Measurements from ENCODE around the gene PIAS1.
"Not testable (repeated sequence)": the region's sequence is repeated elsewhere in the genome, so short reads cannot be mapped to it uniquely, and the experiment has no call there.

The PIAS1 gene

GRCh38 chr15:68034719-68035293 is 19.3 kb upstream of the PIAS1 start:
- DNase-seq (ENCODE audit: low spot score): no peak

DNA sequence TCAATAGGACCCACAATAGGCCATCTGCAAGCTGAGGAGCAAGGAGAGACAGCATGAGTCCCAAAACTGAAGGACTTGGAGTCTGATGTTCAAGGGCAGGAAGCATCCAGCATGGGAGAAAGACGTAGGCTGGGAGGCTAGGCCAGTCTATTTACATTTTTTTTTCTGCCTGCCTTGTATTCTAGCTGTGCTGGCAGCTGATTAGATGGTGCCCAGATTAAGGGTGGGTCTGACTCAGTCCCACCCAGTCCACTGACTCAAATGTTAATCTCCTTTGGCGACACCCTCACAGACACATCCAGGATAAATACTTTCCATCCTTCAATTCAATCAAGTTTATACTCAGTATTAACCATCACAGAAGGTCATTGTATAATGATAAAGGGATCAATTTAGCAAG is 15.9 kb upstream of the PIAS1 start:
- DNase-seq (ENCODE audit: low spot score): no peak

DNA sequence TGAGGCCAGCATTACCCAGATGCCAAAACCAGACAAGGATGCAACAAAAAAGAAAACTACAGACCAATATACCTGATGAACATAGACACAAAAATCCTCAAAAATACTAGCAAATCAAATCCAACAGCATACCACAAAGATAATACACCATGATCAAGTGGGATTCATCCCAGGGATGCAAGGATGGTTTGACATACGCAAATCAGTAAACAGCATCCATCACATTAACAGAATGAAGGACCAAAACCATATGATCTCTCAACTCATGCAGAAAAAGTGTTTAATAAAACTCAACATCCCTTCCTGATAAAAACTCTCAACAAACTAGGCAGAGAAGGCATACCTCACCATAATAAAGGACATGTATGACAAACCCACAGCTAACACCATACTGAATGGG is 14.0 kb upstream of the PIAS1 start:
- no peak for DNase-seq (ENCODE audit: low spot score)

DNA sequence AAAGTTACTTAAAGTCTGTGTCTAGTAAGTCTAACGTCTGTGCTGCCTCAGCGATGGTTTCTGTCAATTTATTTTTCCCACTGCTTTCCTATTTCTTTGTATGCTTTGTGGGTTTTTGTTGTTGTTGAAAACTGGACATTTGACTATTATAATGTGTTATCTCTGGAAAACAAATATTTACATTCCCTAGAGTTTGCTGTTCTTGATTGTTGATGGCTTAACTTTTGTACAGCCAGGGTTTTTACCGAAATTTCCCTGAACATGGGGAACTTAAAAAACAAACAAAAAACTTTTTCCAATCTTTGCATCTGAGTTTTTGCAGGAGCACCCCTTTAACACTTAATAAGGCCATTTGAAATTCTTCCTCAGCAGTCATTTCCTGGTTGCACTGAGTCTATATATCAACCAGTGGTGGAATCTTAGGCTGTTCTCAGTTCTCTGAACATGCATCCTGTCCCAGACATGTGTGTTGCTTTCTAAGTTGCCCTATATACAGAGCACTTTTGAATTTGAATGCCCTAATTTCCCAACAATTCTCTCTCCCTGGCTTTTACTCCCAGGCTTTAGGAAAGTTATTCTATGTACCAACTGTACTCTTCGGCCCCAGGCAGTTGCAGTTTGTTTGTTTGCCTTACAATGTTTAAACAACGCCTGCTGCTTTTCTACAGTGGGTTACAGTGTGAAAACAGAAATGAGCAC is 11.8 kb upstream of the PIAS1 start:
- no peak for DNase-seq (ENCODE audit: low spot score)

- no peak for DNase-seq (ENCODE audit: low spot score)
These were observed 11.3 kb upstream of the PIAS1 start for GRCh38 chr15:68042855-68043222.

DNA sequence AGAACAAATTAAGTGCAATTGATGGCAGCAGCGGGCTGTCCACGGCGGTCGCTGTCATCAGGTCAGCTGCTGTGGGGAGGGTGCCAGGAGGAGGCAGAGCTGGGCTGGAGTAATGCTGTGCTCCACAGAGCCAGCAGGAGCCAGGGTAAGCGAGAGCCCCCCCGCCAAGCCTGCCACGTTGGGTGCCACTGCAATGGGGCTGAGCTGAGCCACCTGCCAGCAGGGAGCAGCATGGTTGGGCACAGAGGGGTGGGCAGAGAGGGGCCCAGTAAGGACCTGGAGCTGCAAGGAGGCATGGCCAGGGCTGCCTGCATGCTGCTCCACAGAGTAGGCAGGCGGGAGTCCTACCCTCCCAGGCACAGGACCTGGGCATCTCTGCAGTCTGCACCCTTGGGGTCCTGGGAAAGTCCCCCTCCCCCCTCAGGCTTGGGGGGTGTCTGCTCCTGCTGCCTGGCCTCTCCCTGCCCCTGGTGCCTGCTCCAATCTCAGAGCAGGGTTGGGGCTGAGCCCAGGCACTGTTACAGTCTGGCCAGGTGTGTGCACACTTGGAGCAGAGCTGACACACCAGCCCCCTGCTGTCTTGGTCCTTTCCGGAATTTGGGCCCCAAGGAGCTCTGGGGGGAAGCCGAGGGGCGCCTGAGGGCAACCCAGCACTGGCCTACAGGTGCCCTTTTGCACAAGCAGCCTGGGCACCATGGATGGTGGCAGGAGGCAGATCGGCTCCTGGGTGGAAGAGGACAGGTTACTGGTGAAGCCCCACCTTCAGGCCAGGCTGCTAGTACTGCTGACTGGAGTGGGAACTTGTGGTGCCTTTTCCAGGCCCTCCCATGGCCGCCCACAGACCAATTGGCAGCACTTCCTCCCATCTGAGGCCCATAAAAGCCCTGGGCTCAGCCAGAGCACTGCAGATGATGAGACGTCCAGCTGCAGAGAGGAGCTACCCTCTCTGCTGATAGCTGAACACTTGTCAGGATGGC is 8.5 kb upstream of the PIAS1 start:
- no peak for DNase-seq (ENCODE audit: low spot score)

- DNase-seq (ENCODE audit: low spot score): no peak
These were observed 6.3 kb upstream of the PIAS1 start for GRCh38 chr15:68047826-68048225.

GRCh38 chr15:68051109-68051508 is 3.0 kb upstream of the PIAS1 start:
- no peak for DNase-seq (ENCODE audit: low spot score)

GRCh38 chr15:68051907-68052306 is 2.2 kb upstream of the PIAS1 start:
- no peak for DNase-seq (ENCODE audit: low spot score)

GRCh38 chr15:68052431-68052830 is 1.7 kb upstream of the PIAS1 start:
- DNase-seq (ENCODE audit: low spot score): no peak

GRCh38 chr15:68053001-68053400 is 1.1 kb upstream of the PIAS1 start:
- no peak for DNase-seq (ENCODE audit: low spot score)

DNA sequence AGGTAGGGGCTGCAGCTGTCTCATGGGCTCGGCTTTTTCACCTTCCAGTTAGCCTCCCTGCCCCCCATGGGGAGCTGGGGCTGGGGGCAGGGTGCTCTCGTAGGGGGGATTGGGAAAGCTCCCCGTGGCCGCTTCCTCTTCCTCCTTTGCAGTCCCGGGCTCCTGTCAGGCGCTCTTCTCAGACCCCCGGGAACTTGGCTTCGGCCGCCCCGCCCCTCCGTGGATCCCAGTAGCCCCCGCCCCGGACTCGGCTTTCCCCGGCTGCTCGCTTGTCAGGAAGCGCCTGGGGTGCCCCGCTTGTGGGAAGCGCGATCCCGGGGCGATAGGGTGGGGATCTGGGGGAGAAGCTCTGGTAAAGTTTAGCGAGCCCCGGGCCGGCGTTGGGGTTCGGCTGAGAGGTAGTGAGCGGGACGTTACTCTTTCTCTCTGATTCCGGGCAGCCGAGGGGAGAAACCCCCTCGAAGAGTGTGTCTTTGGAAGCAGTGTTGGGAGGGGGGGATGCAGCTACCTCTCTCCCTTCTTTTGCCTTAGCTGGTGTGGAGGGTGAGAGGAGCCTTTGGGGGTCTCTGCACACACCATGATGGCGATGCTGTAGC is 611 bp downstream of the PIAS1 start:
- peak; percentile 8 for DNase-seq (ENCODE audit: low spot score)

DNA sequence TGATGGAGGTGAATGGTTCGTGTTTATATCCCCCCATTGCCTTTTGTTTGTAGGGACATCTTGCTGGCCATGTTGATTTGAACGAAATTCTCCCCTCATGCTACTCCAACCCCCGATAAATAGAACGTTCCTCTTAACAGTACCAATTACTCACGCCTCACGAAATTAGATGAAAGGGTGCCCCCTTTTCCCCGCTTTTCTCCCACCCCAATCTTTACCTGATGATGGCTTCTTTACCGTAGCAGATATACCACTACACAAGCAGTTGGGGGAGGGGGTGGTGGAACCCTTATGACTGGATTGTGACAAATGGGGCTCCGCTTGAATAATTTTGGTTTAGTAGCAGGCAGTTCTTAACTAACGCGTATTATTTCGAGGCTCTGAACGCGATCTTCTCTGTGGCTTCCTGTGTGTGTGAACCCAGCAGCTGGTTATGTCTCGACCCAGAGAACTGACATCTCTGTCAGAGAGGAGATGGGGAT is 1.1 kb downstream of the PIAS1 start:
- peak; percentile 74 for DNase-seq (ENCODE audit: low spot score)

GRCh38 chr15:68056097-68056865 is 2.2 kb downstream of the PIAS1 start:
- DNase-seq (ENCODE audit: low spot score): no peak

GRCh38 chr15:68057034-68057433 is 2.9 kb downstream of the PIAS1 start:
- DNase-seq (ENCODE audit: low spot score): no peak

- no peak for DNase-seq (ENCODE audit: low spot score)
These were observed 3.6 kb downstream of the PIAS1 start for GRCh38 chr15:68057758-68058157.

DNA sequence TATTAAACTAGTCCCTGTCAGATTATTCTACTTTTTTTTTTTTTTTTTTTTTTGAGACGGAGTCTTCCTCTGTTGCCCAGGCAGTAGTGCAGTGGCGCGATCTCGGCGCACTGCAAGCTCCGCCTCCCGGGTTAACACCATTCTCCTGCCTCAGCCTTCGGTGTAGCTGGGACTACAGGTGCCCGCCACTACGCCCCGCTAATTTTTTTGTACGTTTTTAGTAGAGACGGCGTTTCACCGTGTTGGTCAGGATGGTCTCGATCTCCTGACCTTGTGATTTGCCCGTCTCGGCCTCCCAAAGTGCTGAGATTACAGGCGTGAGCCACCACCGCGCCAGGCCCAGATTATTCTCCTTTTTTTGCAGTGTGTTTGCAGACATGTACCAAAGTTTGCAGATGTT is 4.9 kb downstream of the PIAS1 start:
- DNase-seq (ENCODE audit: low spot score): not testable (repeated sequence)

DNA sequence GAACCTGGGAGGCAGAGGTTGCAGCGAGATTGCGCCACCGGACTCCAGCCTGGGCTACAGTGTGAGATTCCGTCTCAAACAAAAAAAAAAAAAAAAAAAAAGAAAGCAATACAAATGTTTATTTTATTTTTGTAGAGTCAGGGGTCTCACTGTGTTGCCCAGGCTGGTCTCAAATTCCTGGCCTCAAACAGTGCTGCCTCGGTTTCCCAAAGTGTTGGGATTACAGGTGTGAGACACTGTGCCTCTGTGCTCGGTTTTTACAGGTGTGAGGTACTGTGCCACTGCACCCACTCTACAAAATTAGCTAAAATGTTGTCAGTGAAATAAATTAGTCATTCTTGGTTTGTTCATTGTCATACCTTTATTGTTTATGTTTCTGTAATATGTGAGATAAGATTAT is 5.5 kb downstream of the PIAS1 start:
- no peak for DNase-seq (ENCODE audit: low spot score)

DNA sequence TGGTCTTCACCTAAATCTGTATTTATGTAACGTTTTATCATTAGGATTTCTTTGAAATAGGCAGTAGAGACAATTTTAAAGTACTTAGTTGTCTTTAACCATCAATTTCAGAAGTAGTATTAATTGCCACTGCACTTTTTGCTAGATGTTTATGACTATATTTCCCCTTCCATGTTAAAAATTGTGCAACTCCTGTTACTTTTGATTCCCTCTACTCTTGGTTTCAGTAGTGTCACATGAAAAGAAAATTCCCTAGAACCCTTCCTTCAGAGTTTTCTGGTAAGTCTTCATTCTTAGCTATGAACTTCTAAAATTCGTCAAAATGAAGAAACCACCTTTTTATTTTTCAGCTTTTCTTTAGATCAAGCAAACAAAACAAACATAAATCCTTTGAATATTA is 7.1 kb downstream of the PIAS1 start:
- no peak for DNase-seq (ENCODE audit: low spot score)

DNA sequence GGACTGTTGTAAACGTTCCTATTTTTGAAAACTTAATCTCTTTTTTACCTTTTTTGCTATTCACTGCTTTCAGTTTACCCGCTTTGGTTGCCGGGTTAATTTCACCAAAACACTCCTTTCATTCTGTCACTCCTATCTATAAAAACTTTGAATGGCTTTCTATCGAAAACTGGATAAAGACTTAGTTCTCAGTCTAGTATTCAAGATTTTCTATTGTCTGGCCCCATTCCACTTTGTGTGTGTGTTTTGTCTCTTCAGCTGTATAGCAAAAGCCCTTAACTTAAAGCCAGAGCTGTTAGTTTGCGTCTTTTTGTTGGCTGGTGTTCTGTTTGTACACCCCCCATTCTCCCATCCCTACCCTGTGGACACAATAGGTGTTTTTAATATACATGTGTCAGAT is 7.5 kb downstream of the PIAS1 start:
- no peak for DNase-seq (ENCODE audit: low spot score)

DNA sequence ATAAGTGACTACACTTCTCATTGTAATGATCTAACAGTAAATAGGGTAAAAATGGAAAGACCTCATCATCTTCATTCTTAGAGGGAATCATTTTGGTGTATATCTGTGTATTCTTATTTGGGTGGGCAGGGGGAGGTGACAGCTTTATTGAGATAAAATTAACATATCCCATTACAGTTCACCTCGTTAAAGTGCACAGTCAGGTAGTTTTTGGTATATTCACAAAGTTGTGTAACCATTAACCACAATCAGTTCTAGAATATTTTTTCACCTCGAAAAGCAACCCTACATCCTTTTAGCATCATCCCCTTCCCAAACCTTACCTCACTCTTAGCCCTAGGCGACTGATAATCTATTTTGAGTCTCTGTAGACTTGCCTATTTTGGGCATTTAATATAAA is 8.1 kb downstream of the PIAS1 start:
- DNase-seq (ENCODE audit: low spot score): no peak
